Suprapubic skin (tissue), 4 donors: ENCODE measurements around the gene SPDYE4. TPM values are rescaled to one million over a fixed set of nuclear protein-coding genes. Genes with fewer than 3 reads are reported as not detected.
"Not testable (repeated sequence)": the region's sequence is repeated elsewhere in the genome, so short reads cannot be mapped to it uniquely, and the experiment has no call there.

ENCODE experiments used
- DNase-seq, 2 donors: peaks; one replicate each; pipeline ENCODE4 v3.0.0-alpha.2; 2019; ENCODE audit warnings: low spot score in 2 of 2
- H3K27ac ChIP-seq: fragments of 200-600 bp; sonication (generic); one replicate; pipeline ENCODE4 v1.5.1; 2019
- H3K27me3 ChIP-seq: fragments of 200-600 bp; sonication (generic); one replicate; pipeline ENCODE4 v1.5.1; 2019
- H3K36me3 ChIP-seq: fragments of 200-600 bp; sonication (generic); one replicate; pipeline ENCODE4 v1.5.1; 2019
- H3K4me1 ChIP-seq: fragments of 200-600 bp; sonication (generic); one replicate; pipeline ENCODE4 v1.5.1; 2019
- H3K4me3 ChIP-seq: fragments of 200-600 bp; sonication (generic); one replicate; pipeline ENCODE4 v1.5.1; 2019; ENCODE audit warnings: mild to moderate bottlenecking
- H3K9me3 ChIP-seq: fragments of 200-600 bp; sonication (generic); one replicate; pipeline ENCODE4 v1.5.1; 2019
- EP300 ChIP-seq: sonication (generic); formaldehyde crosslinking; IDR thresholded peaks from one replicate; pipeline ENCODE4 v1.6.1; 2017; ENCODE audit warnings: antibody characterized with exemption
- POLR2A ChIP-seq, 2 donors: fragments of 450-650 bp; IDR thresholded peaks; one replicate each; pipeline ENCODE4 v1.6.1; 2017; ENCODE audit warnings: antibody characterized with exemption in 2 of 2, mild to moderate bottlenecking in 2 of 2, moderate library complexity in 2 of 2
- POLR2AphosphoS5 ChIP-seq, 3 donors: sonication (generic); formaldehyde crosslinking; IDR thresholded peaks; one replicate each; pipeline ENCODE4 v1.6.1; 2017; ENCODE audit warnings: antibody characterized with exemption in 3 of 3
- WGBS: methylation state at CpG from one replicate; pipeline ENCODE4 v1.1.5; 2018; 5-methylcytosine and 5-hydroxymethylcytosine counted together
- total RNA-seq, 4 donors: library from RNA; depleted of rRNA; stranded (reverse); fragments of >200 nt; gene quantifications; one replicate each; pipeline ENCODE4 v1.1.0, GENCODE V29; 2016
- TF ChIP-seq, protein P1 (sequence below), 2 donors: fragments of 200-600 bp in 1 of 2; fragments of 450-650 bp in 1 of 2; sonication (generic) in 1 of 2; IDR thresholded peaks; one replicate each; pipeline ENCODE4 v1.5.1; 2016 to 2019; ENCODE audit warnings: antibody characterized with exemption in 2 of 2, mild to moderate bottlenecking in 1 of 2, moderate library complexity in 1 of 2

Gene SPDYE4, protein sequence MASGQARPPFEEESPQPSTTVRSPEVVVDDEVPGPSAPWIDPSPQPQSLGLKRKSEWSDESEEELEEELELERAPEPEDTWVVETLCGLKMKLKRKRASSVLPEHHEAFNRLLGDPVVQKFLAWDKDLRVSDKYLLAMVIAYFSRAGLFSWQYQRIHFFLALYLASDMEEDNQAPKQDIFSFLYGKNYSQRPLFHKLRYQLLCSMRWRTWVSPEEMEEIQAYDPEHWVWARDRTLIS
- not detected for total RNA-seq

DNA sequence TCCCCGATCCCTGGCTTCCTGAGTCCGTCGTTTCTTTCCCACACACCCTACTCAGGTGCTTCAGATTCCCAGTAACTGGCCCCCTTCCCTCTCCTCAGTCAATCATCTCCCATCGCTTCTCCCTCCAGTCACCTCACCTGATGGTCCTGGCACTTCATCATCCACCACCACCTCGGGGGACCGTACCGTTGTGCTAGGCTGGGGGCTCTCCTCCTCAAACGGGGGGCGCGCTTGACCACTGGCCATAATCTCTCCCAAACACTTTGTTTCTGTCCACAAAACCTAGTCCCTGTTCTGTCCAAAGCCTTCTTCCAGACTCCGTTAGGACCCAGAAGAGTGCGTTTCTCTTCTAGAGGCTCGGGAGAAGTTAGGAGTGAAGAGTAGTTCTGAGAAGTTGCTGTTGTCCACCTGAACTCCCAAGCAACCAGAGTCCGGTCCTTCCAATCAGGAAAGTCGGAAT is at the start of gene SPDYE4:
SPDYE4 (minus strand) TSS at position 410 of the 460 bp plus-strand sequence; CDS start at position 246, 164 bp downstream.
- no peaks in the 10 kb centered on the region for H3K9me3 ChIP-seq
- peaks cover 3% of the 10 kb centered on the region for H3K27me3 ChIP-seq
- WGBS = 92% methylated on average over 15 of the region's 15 CpGs
- DNase-seq = no peak
- no peak for TF ChIP-seq POLR2A (IDR thresholded peaks at IDR 0.05)
- TF ChIP-seq, protein P1, sequence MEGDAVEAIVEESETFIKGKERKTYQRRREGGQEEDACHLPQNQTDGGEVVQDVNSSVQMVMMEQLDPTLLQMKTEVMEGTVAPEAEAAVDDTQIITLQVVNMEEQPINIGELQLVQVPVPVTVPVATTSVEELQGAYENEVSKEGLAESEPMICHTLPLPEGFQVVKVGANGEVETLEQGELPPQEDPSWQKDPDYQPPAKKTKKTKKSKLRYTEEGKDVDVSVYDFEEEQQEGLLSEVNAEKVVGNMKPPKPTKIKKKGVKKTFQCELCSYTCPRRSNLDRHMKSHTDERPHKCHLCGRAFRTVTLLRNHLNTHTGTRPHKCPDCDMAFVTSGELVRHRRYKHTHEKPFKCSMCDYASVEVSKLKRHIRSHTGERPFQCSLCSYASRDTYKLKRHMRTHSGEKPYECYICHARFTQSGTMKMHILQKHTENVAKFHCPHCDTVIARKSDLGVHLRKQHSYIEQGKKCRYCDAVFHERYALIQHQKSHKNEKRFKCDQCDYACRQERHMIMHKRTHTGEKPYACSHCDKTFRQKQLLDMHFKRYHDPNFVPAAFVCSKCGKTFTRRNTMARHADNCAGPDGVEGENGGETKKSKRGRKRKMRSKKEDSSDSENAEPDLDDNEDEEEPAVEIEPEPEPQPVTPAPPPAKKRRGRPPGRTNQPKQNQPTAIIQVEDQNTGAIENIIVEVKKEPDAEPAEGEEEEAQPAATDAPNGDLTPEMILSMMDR (IDR thresholded peaks at IDR 0.05) = no peak
- TF ChIP-seq EP300 = no peak
- no peak for TF ChIP-seq POLR2AphosphoS5 (IDR thresholded peaks at IDR 0.05)
- no peaks in the 10 kb centered on the region for H3K36me3 ChIP-seq
- H3K27ac ChIP-seq = no peak within 1 kb of the TSS
- no peaks in the 10 kb centered on the region for H3K4me1 ChIP-seq
- no peak within 1 kb of the TSS for H3K4me3 ChIP-seq

DNA sequence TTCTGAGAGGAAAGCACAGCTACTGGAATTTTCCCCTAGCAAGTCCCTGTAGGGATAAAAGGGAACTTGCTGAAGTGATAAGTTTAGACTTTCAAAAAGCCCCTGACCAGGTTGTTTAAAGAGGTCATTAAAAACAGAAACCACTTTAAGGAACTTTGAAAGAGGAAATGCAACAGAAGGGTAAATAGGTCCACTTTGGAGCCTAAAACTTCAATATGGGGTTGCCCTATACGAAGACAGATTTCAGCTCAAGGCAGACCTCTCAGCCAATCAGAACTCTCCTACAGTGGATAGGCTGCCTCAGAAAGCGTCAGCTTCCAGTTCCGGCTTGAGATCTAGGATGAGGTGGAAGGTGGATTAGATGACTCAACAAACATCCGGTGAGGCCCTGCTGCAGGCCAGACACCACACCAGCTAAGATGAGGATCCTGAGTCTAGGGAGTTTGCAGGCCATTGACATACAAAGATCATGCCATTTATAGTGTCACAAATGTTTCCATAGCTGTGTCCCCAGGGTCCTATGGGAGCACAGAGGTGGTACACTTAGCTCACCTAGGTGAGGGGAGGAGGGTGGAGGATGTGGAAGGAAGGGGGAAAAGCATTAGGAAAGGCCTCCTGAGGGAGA is 48.7 kb upstream of the SPDYE4 start:
- DNase-seq = no peak
- Histone ChIP-seq H3K4me1 (no peaks in the 10 kb centered on the region), H3K27me3 (peaks cover 7% of the 10 kb centered on the region), H3K27ac (no peak overlapping the region), H3K9me3 (peaks cover 6% of the 10 kb centered on the region), H3K4me3 (no peak overlapping the region), H3K36me3 (no peaks in the 10 kb centered on the region)
- 86% methylated on average over 4 of the region's 4 CpGs for WGBS
- TF ChIP-seq, protein P1 (IDR thresholded peaks at IDR 0.05) = no peak
- TF ChIP-seq POLR2A (IDR thresholded peaks at IDR 0.05) (no peak), EP300 (no peak), POLR2AphosphoS5 (IDR thresholded peaks at IDR 0.05) (no peak)

DNA sequence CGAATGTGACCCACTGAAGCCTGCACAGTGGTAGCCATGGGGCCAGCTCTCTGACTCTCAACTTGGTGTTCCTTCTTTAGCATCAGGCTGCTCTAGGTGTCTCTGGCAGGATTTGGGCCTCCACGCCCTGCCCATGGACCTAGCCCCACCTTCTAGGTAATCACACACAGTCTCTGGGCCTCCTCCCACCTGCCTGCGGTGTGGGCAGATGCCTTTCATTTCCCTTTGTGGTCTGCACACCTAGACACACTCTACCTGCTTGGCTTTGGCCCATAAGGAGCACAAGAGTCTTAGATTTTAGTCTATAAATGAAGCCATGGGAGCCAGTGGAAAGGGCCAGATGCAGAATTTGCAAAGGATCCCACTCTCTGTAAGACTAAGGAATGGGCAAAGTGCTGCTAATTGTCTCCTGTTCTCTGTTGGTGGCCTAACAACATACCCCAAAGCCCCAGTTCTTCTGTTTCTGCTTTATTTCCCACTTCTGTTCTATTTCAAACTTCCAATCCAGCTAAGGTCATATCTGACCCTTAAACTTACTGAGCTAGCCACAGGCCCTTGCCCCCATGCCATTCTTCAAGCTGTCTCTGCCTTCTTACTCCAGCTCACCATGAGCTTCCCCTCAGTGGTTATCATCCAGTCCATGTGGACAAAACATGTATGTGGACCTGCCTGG is 48.0 kb upstream of the SPDYE4 start:
- Histone ChIP-seq H3K4me1 (no peaks in the 10 kb centered on the region), H3K27ac (no peak overlapping the region), H3K27me3 (peaks cover 9% of the 10 kb centered on the region), H3K4me3 (no peak overlapping the region), H3K9me3 (peaks cover 6% of the 10 kb centered on the region), H3K36me3 (no peaks in the 10 kb centered on the region)
- TF ChIP-seq, protein P1 (IDR thresholded peaks at IDR 0.05) = no peak
- TF ChIP-seq POLR2AphosphoS5 (IDR thresholded peaks at IDR 0.05) = no peak
- no peak for TF ChIP-seq EP300
- no peak for TF ChIP-seq POLR2A (IDR thresholded peaks at IDR 0.05)
- DNase-seq = no peak
- WGBS = 62% methylated on average over 2 of the region's 3 CpGs

DNA sequence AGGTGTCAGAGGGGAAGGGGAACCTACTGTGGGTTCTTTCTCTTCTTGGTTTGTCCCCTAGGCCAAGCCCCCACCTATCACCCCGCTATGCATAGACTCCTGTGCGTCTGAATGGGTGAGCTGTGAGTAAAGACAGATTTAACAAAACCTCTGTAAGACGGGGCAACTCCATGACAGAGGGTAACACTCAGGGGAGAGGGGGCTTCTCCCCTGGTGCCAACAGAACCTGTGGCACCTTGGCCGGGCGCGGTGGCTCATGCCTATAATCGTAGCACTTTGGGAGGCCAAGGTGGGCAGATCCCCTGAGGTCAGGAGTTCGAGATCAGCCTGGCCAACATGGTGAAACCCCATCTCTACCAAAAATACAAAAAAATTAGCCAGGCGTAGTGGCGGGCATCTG is 47.0 kb upstream of the SPDYE4 start:
- not testable (repeated sequence) for H3K27ac ChIP-seq, H3K9me3 ChIP-seq, H3K27me3 ChIP-seq, H3K36me3 ChIP-seq, DNase-seq, H3K4me1 ChIP-seq, H3K4me3 ChIP-seq
- WGBS = 83% methylated on average over 10 of the region's 10 CpGs

DNA sequence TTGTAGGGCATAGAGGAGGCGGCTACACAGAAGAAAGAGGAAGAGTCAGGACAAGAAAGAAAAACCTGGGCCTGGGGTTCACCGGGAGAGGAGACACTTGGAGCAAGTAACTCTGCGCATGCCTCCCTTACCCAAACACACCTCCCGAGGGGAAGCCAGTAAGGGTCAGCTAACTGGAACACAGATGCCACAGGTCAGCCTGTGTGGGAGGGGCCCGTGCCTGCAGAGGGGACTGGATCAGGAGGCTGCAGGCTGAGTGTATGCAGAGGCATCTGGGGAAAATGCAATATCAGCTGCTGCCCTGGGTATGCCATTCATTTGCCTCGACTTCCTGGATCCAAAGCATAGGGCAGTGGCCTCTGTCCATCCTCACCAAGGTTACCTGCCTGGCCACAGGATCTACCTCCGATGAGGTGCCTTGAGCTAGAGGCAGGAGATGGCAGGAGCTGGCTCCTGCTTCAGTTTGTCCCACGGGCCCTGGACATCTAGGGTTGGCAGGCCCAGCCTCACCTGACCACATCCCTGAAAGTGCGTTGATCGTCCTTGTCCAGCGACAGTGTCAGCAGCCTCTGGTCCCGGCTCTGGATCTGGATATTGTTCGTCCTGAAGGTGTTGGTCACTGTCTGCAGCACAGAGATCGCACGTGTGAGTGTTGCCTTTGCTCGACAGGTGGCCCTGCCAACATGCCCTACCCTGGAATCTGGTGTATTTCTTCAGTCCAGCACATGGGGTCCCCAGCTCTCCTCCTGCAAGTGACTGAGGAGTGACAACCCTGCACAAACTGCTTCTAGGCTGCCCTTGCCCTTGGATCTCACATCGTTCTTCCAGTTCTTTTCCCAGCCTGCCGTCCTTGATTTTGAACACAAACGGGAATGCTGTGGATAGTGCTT is 45.4 kb upstream of the SPDYE4 start:
- DNase-seq = no peak
- WGBS = 86% methylated on average over 17 of the region's 19 CpGs

More for the DNA sequence above, 45.4 kb upstream of the SPDYE4 start:
- no peak overlapping the region for H3K4me3 ChIP-seq
- H3K4me1 ChIP-seq = peaks cover 12% of the 10 kb centered on the region
- H3K36me3 ChIP-seq = no peaks in the 10 kb centered on the region
- peaks cover 18% of the 10 kb centered on the region for H3K27me3 ChIP-seq
- H3K9me3 ChIP-seq = no peaks in the 10 kb centered on the region
- TF ChIP-seq POLR2A (IDR thresholded peaks at IDR 0.05) (no peak), POLR2AphosphoS5 (IDR thresholded peaks at IDR 0.05) (no peak), EP300 (no peak)
- TF ChIP-seq, protein P1 (IDR thresholded peaks at IDR 0.05) = no peak
- H3K27ac ChIP-seq = no peak overlapping the region
